ENCODE data around the gene ING2. TPM values are rescaled to one million over a fixed set of nuclear protein-coding genes. Genes with fewer than 3 reads are reported as not detected.
"Not testable (repeated sequence)": the region's sequence is repeated elsewhere in the genome, so short reads cannot be mapped to it uniquely, and the experiment has no call there.

The ING2 gene
- total RNA-seq, 8 experiments from 2014 or later, result 6.9 to 19.6 (median 12.5) TPM

DNA sequence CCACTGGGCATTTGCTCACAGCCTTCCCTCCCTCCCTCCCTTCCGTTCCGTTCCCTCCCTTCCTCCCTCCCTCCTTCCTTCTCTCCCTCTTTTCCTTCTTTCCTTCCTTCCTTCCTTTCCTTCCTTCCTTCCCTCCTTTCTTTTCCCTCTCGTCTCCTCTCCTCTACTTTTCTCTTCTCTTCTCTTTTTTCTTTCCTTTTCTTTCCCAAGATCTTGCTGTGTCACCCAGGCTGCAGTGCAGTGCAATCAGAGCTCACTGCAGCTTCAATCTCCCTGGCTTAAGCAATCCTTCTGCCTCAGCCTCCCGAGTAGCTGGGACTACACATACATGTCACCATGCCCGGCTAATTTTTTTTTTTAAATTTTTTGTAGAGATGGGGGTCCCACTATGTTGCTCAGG lies 26.7 kb upstream of the ING2 start:
- in situ Hi-C loops (cut with MboI; ENCODE audit: low pct_unique_long_range_greater_than_20kb in 2 of 9, low sequenced_read_pairs in 9 of 9, unreplicated experiment in 9 of 9), result loop anchor here in 6 of 9 experiments (25.0 kb wide), 3 partner anchors 159 to 684 kb away; partner anchors contain the start of genes RWDD4 (in 4 of the 6) and TRAPPC11 (in 4 of the 6)
- Histone ChIP-seq H3K27ac (no peak overlapping the region), H3K4me1 (replicated peaks in 1 of 2) (no peaks in the 10 kb centered on the region), H3K4me3 (no peak overlapping the region)
- 3 to 69% (median 36%) methylated on average over 1 to 5 of the region's 5 CpGs; no CpG with 5 or more reads in 2 of the 10 experiments for WGBS, 10 experiments
- ATAC-seq (replicated peaks in 6 of 8), result no peak

DNA sequence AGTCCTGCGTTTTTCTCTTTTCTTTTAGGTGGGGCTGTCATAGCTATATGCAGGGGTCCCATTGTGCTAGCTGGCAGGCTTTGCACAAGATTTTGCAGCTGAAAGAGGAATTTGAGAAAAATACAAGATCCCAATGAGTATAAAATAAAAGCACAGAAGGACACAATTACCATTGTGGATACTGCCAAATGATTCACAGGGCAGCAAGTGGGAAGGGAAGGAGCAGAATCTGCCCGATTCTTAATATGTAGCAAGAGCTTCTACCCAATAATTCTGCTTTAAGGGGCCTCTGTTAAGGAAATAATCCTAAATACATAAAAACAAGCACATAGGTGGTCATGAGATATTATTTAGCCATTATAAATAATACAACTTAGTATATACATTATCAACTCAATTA lies 25.9 kb upstream of the ING2 start:
- in situ Hi-C loops (cut with MboI; ENCODE audit: low pct_unique_long_range_greater_than_20kb in 2 of 9, low sequenced_read_pairs in 9 of 9, unreplicated experiment in 9 of 9), result loop anchor here in 6 of 9 experiments (25.0 kb wide), 3 partner anchors 158 to 683 kb away; partner anchors contain the start of genes RWDD4 (in 4 of the 6) and TRAPPC11 (in 4 of the 6)
- WGBS, 10 experiments, result 0 to 100% (median 43%) methylated on average over 1 to 2 of the region's 2 CpGs; no CpG with 5 or more reads in 1 of the 10 experiments

DNA sequence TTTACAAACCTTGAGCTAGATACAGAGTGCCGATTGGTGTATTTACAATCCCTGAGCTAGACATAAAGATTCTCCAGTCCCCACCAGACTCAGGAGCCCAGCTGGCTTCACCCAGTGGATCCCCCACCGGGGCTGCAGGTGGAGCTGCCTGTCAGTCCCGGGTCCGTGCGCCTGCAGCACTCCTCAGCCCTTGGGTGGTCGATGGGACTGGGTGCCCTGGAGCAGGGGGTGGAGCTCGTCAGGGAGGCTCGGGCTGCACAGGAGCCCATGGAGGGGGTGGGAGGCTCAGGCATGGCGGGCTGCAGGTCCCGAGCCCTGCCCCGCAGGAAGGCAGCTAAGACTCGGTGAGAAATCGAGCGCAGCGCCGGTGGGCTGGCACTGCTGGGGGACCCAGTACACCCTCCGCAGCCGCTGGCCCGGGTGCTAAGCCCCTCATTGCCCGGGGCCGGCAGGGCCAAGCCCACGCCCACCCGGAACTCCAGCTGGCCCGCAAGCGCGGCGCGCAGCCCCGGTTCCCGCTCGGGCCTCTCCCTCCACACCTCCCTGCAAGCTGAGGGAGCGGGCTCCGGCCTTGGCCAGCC lies 22.3 kb upstream of the ING2 start:
- H3K27ac ChIP-seq; H3K4me3 ChIP-seq; H3K4me1 ChIP-seq (replicated peaks in 1 of 2); ATAC-seq (replicated peaks in 6 of 8): not testable (repeated sequence)
- 90% methylated on average over 2 of the region's 33 CpGs; no CpG with 5 or more reads in 9 of the 10 experiments for WGBS, 10 experiments
- in situ Hi-C loops (cut with MboI; ENCODE audit: low pct_unique_long_range_greater_than_20kb in 2 of 9, low sequenced_read_pairs in 9 of 9, unreplicated experiment in 9 of 9), result loop anchor here in 6 of 9 experiments (25.0 kb wide), 3 partner anchors 155 to 680 kb away; partner anchors contain the start of genes RWDD4 (in 4 of the 6) and TRAPPC11 (in 4 of the 6)

More for the DNA sequence above, 25.9 kb upstream of the ING2 start:
- H3K4me3 ChIP-seq, result no peak overlapping the region
- no peak overlapping the region for H3K27ac ChIP-seq
- ATAC-seq (replicated peaks in 6 of 8), result no peak
- H3K4me1 ChIP-seq (replicated peaks in 1 of 2), result no peaks in the 10 kb centered on the region

DNA sequence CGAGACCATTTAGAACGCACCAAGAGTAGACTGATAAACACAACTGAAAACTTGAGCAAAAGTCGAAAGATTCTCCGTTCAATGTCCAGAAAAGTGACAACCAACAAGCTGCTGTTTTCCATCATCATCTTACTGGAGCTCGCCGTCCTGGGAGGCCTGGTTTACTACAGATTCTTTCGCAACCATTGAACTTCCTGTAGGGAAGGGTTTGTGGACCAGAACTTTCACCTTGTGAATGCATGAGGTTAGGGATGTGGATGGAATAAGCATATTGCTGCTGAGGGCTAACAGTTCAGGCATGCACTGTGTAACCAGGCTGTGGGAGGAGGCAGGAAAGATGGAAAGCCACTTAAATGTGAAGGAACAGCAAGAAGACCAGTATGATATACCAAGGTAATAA lies 20.9 kb upstream of the ING2 start:
- Histone ChIP-seq H3K4me3 (no peak overlapping the region), H3K27ac (no peak overlapping the region), H3K4me1 (replicated peaks in 1 of 2) (no peaks in the 10 kb centered on the region)
- ATAC-seq (replicated peaks in 6 of 8), result no peak
- in situ Hi-C loops (cut with MboI; ENCODE audit: low pct_unique_long_range_greater_than_20kb in 2 of 9, low sequenced_read_pairs in 9 of 9, unreplicated experiment in 9 of 9), result loop anchor here in 6 of 9 experiments (25.0 kb wide), 3 partner anchors 153 to 678 kb away; partner anchors contain the start of genes RWDD4 (in 4 of the 6) and TRAPPC11 (in 4 of the 6)
- WGBS, 10 experiments, result 60 to 100% (median 95%) methylated on average over 1 to 7 of the region's 7 CpGs; no CpG with 5 or more reads in 1 of the 10 experiments

- 8 to 100% (median 78%) methylated on average over 1 to 10 of the region's 11 CpGs for WGBS, 10 experiments
- ATAC-seq (replicated peaks in 6 of 8), result peak in 2 of 8 experiments; percentile 39 to 48
- Histone ChIP-seq H3K4me1 (replicated peaks in 1 of 2) (no peaks in the 10 kb centered on the region), H3K4me3 (no peak overlapping the region), H3K27ac (no peak overlapping the region)
- in situ Hi-C loops (cut with MboI; ENCODE audit: low pct_unique_long_range_greater_than_20kb in 2 of 9, low sequenced_read_pairs in 9 of 9, unreplicated experiment in 9 of 9), result loop anchor here in 6 of 9 experiments (25.0 kb wide), 3 partner anchors 152 to 677 kb away; partner anchors contain the start of genes RWDD4 (in 4 of the 6) and TRAPPC11 (in 4 of the 6)
Observed at GRCh38 chr4:183485411-183486160, 19.3 kb upstream of the ING2 start.

- 0 to 100% (median 85%) methylated on average over 1 to 3 of the region's 3 CpGs; no CpG with 5 or more reads in 5 of the 10 experiments for WGBS, 10 experiments
- Histone ChIP-seq H3K4me1 (replicated peaks in 1 of 2) (no peaks in the 10 kb centered on the region), H3K27ac (no peak overlapping the region), H3K4me3 (no peak overlapping the region)
- peak in 3 of 8 experiments; percentile 18 to 89 (median 88) for ATAC-seq (replicated peaks in 6 of 8)
- in situ Hi-C loops (cut with MboI; ENCODE audit: low pct_unique_long_range_greater_than_20kb in 2 of 9, low sequenced_read_pairs in 9 of 9, unreplicated experiment in 9 of 9), result loop anchor here in 6 of 9 experiments (25.0 kb wide), 3 partner anchors 144 to 669 kb away; partner anchors contain the start of genes RWDD4 (in 4 of the 6) and TRAPPC11 (in 4 of the 6)
Observed at GRCh38 chr4:183492791-183493222, 12.1 kb upstream of the ING2 start.

DNA sequence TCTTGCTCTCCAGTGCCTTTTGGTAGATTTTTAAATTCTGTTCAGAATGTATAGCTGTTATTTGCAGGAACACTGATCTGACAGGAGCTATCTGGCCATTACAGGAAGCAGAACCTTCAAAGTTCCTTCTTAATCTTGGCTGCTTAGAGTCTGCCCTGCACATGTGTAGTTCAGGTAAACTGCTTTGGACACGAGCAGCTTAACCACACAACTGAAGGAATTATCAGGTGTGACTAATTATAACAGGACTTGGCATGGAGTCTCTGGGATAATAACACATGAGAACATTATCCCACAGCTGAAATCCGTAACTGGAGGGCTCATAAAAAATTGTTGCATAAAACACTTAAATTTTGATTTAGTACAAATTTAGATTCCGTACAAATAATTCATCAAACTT lies 11.6 kb upstream of the ING2 start:
- in situ Hi-C loops (cut with MboI; ENCODE audit: low pct_unique_long_range_greater_than_20kb in 2 of 9, low sequenced_read_pairs in 9 of 9, unreplicated experiment in 9 of 9), result loop anchor here in 6 of 9 experiments (25.0 kb wide), 3 partner anchors 144 to 669 kb away; partner anchors contain the start of genes RWDD4 (in 4 of the 6) and TRAPPC11 (in 4 of the 6)
- Histone ChIP-seq H3K4me3 (no peak overlapping the region), H3K27ac (no peak overlapping the region), H3K4me1 (replicated peaks in 1 of 2) (no peaks in the 10 kb centered on the region)
- ATAC-seq (replicated peaks in 6 of 8), result no peak
- WGBS, 10 experiments, result 56 to 100% (median 87%) methylated on average over 2 to 3 of the region's 3 CpGs

DNA sequence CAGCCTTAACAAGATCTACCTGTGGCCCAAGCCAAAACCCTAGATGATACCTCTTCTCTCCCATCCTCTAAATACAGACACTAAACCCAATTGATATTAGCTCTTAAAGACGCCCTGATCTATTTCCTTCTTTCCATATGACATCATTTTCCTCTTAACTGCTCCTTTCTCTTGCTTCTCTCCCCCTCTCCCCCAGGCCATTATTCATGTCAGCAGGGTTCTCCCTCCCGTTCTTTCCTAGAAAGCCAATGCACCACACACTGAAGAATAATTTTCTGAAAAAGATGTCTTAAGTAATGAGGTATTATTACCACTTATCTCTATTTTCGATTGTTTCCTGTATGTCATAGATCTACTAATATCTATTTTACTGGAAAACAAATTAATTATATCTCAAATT lies 9.7 kb upstream of the ING2 start:
- ATAC-seq (replicated peaks in 6 of 8), result peak in 1 of 8 experiments; percentile 37
- in situ Hi-C loops (cut with MboI; ENCODE audit: low pct_unique_long_range_greater_than_20kb in 2 of 9, low sequenced_read_pairs in 9 of 9, unreplicated experiment in 9 of 9), result loop anchor here in 6 of 9 experiments (25.0 kb wide), 3 partner anchors 142 to 667 kb away; partner anchors contain the start of genes RWDD4 (in 4 of the 6) and TRAPPC11 (in 4 of the 6)
- H3K4me3 ChIP-seq, result no peak overlapping the region
- no peak overlapping the region for H3K27ac ChIP-seq
- 0 to 75% (median 48%) methylated on average over 1 to 3 of the region's 3 CpGs for WGBS, 10 experiments
- H3K4me1 ChIP-seq (replicated peaks in 1 of 2), result no peaks in the 10 kb centered on the region

GRCh38 chr4:183499389-183499788 lies 5.5 kb upstream of the ING2 start:
- 50 to 94% (median 79%) methylated on average over 1 to 2 of the region's 2 CpGs; no CpG with 5 or more reads in 2 of the 10 experiments for WGBS, 10 experiments
- no peak overlapping the region for H3K4me3 ChIP-seq
- ATAC-seq (replicated peaks in 6 of 8), result no peak
- in situ Hi-C loops (cut with MboI; ENCODE audit: low pct_unique_long_range_greater_than_20kb in 2 of 9, low sequenced_read_pairs in 9 of 9, unreplicated experiment in 9 of 9), result loop anchor here in 6 of 9 experiments (25.0 kb wide), 3 partner anchors 138 to 663 kb away; partner anchors contain the start of genes RWDD4 (in 4 of the 6) and TRAPPC11 (in 4 of the 6)
- no peak overlapping the region for H3K27ac ChIP-seq
- peaks cover 3 to 7% of the 10 kb centered on the region in 2 donors for H3K4me1 ChIP-seq (replicated peaks in 1 of 2)

GRCh38 chr4:183499801-183500200 lies 5.1 kb upstream of the ING2 start:
- 80 to 100% (median 88%) methylated on average over 1 to 5 of the region's 5 CpGs for WGBS, 10 experiments
- no peak for ATAC-seq (replicated peaks in 6 of 8)
- no peak overlapping the region for H3K4me3 ChIP-seq
- in situ Hi-C loops (cut with MboI; ENCODE audit: low pct_unique_long_range_greater_than_20kb in 2 of 9, low sequenced_read_pairs in 9 of 9, unreplicated experiment in 9 of 9), result loop anchor here in 6 of 9 experiments (25.0 kb wide), 3 partner anchors 138 to 662 kb away; partner anchors contain the start of genes RWDD4 (in 4 of the 6) and TRAPPC11 (in 4 of the 6)
- no peak overlapping the region for H3K27ac ChIP-seq
- peaks cover 3 to 7% of the 10 kb centered on the region in 2 donors for H3K4me1 ChIP-seq (replicated peaks in 1 of 2)

- 0% methylated on average over 1 to 8 of the region's 15 CpGs; no CpG with 5 or more reads in 2 of the 10 experiments for WGBS, 10 experiments
- Histone ChIP-seq H3K4me1 (replicated peaks in 1 of 2) (peaks cover 3 to 7% of the 10 kb centered on the region in 2 donors), H3K27ac (peak overlapping the region; percentile 72 to 98), H3K4me3 (peak overlapping the region; percentile 66 to 95 (median 84))
- in situ Hi-C loops (cut with MboI; ENCODE audit: low pct_unique_long_range_greater_than_20kb in 2 of 9, low sequenced_read_pairs in 9 of 9, unreplicated experiment in 9 of 9), result no loop called here
- ATAC-seq (replicated peaks in 6 of 8), result no peak
Observed at GRCh38 chr4:183503497-183504063, 1.3 kb upstream of the ING2 start.
